Thymus (tissue), 11 donors: ENCODE measurements around the gene KLHL17. TPM values are rescaled to one million over a fixed set of nuclear protein-coding genes. Genes with fewer than 3 reads are reported as not detected.
"Not testable (repeated sequence)": the region's sequence is repeated elsewhere in the genome, so short reads cannot be mapped to it uniquely, and the experiment has no call there.

ENCODE experiments used
- DNase-seq, 9 donors: peaks; one replicate each; pipeline ENCODE4 v3.0.0-alpha.2; 2013; ENCODE audit warnings: low spot score in 9 of 9, low read depth in 6 of 9, missing footprints in 1 of 9
- H3K27ac ChIP-seq, 2 donors: one replicate each; pipeline ENCODE4 v1.5.1; 2013; ENCODE audit warnings: control low read depth in 1 of 2, low read depth in 1 of 2, low read length in 1 of 2, mild to moderate bottlenecking in 1 of 2, moderate library complexity in 1 of 2
- H3K27me3 ChIP-seq, 2 donors: one replicate each; pipeline ENCODE4 v1.5.1; 2013; ENCODE audit warnings: low read length in 1 of 2; ENCODE audit not compliant: control insufficient read depth in 2 of 2, insufficient read depth in 1 of 2
- H3K36me3 ChIP-seq, 2 donors: one replicate each; pipeline ENCODE4 v1.5.1; 2013; ENCODE audit warnings: low read length in 1 of 2, mild to moderate bottlenecking in 1 of 2, moderate library complexity in 1 of 2; ENCODE audit not compliant: control insufficient read depth in 2 of 2, insufficient read depth in 2 of 2
- H3K4me1 ChIP-seq, 2 donors: one replicate each; pipeline ENCODE4 v1.5.1; 2013; ENCODE audit warnings: low read length in 2 of 2; ENCODE audit not compliant: control insufficient read depth in 2 of 2, insufficient read depth in 2 of 2
- H3K4me3 ChIP-seq, 2 donors: one replicate each; pipeline ENCODE4 v1.5.1; 2013; ENCODE audit warnings: low read length in 2 of 2, control low read depth in 1 of 2, mild to moderate bottlenecking in 1 of 2
- H3K9me3 ChIP-seq, 2 donors: one replicate each; pipeline ENCODE4 v1.5.1; 2013; ENCODE audit warnings: low read length in 1 of 2, mild to moderate bottlenecking in 1 of 2; ENCODE audit not compliant: control insufficient read depth in 2 of 2, insufficient read depth in 1 of 2
- WGBS: extraction: QIAGEN DNeasy Blood & Tissue Kit; methylation state at CpG from one replicate; pipeline ENCODE4 v1.1.7; 2013; 5-methylcytosine and 5-hydroxymethylcytosine counted together
- polyA plus RNA-seq: library from polyadenylated mRNA; stranded (reverse); fragments of 200-250 nt; gene quantifications from one replicate; pipeline ENCODE4 v1.2.3, GENCODE V29; 2013
- total RNA-seq: library from RNA; stranded (reverse); fragments of 120-200 nt; gene quantifications from one replicate; pipeline ENCODE4 v1.2.4, GENCODE V29; 2013
- donor health status: healthy.

The KLHL17 gene
- total and polyA plus RNA-seq, 2 donors = 7.4 to 34.5 TPM

DNA sequence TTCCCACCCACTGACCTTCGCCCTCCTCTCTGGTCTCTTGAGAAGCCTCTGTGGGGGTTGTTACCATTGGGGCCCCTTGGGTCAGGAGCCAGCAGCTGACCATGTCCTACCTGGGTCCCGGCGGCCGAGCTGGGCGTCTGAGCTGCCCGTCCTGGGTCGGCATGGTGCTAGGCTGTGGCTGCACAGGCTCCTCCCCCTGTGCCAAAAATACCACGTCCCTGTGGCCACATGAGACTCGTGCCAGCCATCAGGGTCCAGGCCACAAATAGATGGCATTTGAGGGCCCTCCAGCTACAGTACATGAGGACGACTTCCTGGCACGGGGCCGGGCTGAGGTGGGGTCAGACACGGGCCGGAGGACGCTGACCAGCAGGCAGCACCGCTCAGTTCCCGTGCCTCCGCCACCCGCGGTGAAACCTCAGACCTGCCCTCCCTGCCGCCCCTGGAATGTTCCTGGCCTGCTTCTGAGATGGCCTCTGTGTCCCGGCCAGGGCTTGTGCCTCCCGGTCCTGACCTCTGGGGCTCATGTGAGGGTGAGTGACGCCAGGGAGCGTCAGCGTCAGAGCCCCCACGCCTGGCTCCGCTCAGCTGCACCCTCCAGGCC lies 21.7 kb downstream of the KLHL17 start, which contains the start of gene PERM1:
TSS of gene PERM1 (minus strand) at position 139 of the 604 bp plus-strand sequence. CDS start 1,064 bp downstream, outside the sequence.
- Histone ChIP-seq H3K27me3 (peaks cover 0 to 45% of the 10 kb centered on the region in 2 donors), H3K4me3 (no peak within 1 kb of the TSS), H3K9me3 (peaks cover 0 to 11% of the 10 kb centered on the region in 2 donors), H3K27ac (no peak within 1 kb of the TSS), H3K4me1 (peaks cover 0 to 2% of the 10 kb centered on the region in 2 donors), H3K36me3 (no peaks in the 10 kb centered on the region)
- no peak for DNase-seq
- WGBS = 78% methylated on average over 28 of the region's 28 CpGs

DNA sequence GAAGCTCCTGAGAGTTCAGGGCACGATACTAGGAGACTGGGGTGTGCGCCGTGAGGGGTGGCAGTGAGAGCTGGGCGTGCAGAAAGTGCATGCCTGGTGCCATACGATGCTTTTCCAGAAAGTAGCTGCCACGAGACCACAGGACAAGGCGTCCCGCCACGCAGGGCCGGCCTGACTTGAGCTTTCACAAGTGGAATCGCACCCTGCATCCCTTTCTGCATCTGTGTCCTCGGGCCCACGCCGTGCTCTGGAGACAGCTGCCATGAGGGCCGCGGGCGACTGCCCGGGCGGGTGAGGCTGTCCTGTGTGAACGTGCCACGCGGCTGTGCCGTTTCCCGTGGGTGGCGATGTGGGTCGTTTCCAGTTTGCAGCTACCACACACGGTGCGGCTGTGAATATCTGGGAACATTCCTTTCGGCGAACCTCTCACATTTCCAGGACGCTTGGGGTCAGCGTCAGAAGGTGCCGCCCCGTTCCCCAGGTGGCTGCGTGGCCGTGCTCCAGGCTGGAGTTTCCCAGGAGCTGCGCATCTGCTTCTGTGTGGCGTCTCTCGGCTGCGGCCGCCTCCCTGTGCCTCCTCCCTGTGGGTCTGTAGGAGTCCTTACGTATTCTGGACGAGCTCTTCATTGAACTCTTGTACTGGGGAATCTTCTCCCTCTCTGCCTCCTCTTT lies 22.5 kb downstream of the KLHL17 start:
- Histone ChIP-seq H3K9me3 (peaks cover 0 to 11% of the 10 kb centered on the region in 2 donors), H3K27ac (no peak overlapping the region), H3K4me1 (peaks cover 0 to 2% of the 10 kb centered on the region in 2 donors), H3K27me3 (peaks cover 0 to 45% of the 10 kb centered on the region in 2 donors), H3K4me3 (no peak overlapping the region), H3K36me3 (no peaks in the 10 kb centered on the region)
- no peak for DNase-seq
- 86% methylated on average over 43 of the region's 43 CpGs for WGBS

DNA sequence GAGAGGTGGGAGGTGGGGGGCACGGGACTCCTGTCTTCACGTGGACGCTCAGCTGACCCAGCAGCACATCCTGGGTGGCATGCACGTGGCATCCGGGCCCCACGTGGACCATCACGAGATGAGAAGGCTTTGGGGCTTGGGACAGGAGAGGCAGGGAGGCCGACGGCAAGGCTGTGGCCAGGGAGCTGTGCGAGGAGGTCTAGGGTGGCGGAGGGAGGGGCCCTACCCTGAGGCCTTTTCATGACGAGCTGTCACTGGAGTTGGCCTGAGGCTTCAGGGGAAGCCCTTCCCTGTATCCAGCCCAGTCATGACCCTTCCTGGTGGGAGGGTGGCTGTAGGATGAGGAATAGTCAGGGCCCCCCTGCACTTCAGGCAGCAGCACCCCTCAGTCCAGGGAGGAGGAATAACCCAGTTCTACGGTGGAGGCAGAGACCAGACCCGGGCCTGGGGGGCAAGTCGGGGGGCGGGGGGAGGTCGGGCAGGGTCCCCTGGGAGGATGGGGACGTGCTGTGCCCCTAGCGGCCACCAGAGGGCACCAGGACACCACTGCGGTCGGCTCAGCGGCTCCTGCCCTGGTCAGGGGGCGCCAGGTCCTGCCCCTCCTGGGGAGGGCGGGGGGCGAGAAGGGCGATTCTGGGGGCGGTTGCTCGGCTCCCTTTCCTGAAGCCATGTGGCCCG lies 23.6 kb downstream of the KLHL17 start:
- H3K4me1 ChIP-seq = peaks cover 0 to 2% of the 10 kb centered on the region in 2 donors
- H3K9me3 ChIP-seq = peaks cover 0 to 2% of the 10 kb centered on the region in 2 donors
- H3K27ac ChIP-seq = no peak overlapping the region
- peak in 2 of 9 donors; percentile 40 to 51 for DNase-seq
- H3K36me3 ChIP-seq = no peaks in the 10 kb centered on the region
- no peak overlapping the region for H3K4me3 ChIP-seq
- WGBS = 22% methylated on average over 29 of the region's 29 CpGs
- peaks cover 0 to 45% of the 10 kb centered on the region in 2 donors for H3K27me3 ChIP-seq

DNA sequence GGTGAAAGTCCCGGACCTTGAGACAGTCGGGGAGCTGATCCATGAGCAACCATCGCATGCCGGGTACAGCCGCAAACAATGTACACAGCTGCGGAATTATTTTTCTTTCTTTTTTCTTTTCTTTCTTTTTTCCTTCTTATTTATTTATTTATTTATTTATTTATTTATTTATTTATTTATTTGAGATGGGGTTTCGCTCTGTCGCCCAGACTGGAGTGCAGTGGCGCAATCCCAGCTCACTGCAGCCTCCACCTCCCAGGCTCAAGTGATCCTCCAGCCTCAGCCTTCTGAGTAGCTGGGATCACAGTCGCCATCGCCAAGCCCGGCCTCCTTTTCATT lies 24.1 kb downstream of the KLHL17 start:
- WGBS = 67% methylated on average over 12 of the region's 12 CpGs
- H3K4me1 ChIP-seq = peaks cover 0 to 2% of the 10 kb centered on the region in 2 donors
- H3K4me3 ChIP-seq = no peak overlapping the region
- peaks cover 0 to 45% of the 10 kb centered on the region in 2 donors for H3K27me3 ChIP-seq
- DNase-seq = no peak
- H3K9me3 ChIP-seq = peaks cover 0 to under 1% of the 10 kb centered on the region in 2 donors
- no peak overlapping the region for H3K27ac ChIP-seq
- no peaks in the 10 kb centered on the region for H3K36me3 ChIP-seq

DNA sequence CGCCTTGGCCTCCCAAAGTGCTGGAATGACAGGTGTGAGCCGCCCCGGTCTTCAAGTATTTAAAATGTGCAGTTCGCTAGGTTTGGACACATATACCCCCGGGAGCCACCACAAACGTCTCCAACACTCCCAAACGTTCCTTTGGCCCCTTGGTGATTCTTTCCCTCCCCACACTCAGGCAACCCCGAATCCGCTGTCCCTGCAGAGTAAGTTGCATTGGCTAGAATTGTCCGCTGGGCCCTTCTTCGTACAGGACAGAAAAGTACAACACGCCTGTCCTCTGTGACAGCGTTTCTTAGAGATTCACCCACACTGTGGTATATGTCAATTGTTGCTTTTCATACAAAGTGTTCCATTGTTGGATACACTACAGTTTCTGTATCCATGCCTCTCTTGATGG lies 24.7 kb downstream of the KLHL17 start:
- peaks cover 0 to 4% of the 10 kb centered on the region in 2 donors for H3K9me3 ChIP-seq
- H3K36me3 ChIP-seq = no peaks in the 10 kb centered on the region
- peaks cover 0 to 44% of the 10 kb centered on the region in 2 donors for H3K27me3 ChIP-seq
- DNase-seq = no peak
- H3K27ac ChIP-seq = no peak overlapping the region
- H3K4me1 ChIP-seq = peaks cover 0 to 2% of the 10 kb centered on the region in 2 donors
- 82% methylated on average over 13 of the region's 13 CpGs for WGBS
- H3K4me3 ChIP-seq = no peak overlapping the region

DNA sequence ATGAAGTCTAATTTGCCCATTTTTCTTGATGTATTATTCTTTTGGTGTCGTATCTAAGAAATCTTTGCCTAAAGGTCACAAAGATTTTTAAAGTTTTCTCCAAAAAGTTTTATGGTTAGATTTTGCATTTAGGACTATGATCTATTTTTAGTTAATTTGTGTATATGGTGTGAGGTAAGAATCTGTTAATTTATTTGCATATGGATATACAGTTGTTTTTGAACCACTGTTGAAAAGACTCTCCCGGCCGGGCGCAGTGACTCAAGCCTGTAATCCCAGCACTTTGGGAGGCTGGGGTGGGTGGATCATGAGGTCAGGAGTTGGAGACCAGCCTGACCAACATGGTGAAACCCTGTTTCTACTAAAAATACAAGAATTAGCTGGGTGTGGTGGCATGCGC lies 27.7 kb downstream of the KLHL17 start:
- not testable (repeated sequence) for H3K27ac ChIP-seq, H3K4me1 ChIP-seq, H3K36me3 ChIP-seq, DNase-seq, H3K4me3 ChIP-seq
- Histone ChIP-seq H3K27me3 (peaks cover 0 to 20% of the 10 kb centered on the region in 2 donors), H3K9me3 (peaks cover 0 to 19% of the 10 kb centered on the region in 2 donors)
- 92% methylated on average over 5 of the region's 5 CpGs for WGBS

DNA sequence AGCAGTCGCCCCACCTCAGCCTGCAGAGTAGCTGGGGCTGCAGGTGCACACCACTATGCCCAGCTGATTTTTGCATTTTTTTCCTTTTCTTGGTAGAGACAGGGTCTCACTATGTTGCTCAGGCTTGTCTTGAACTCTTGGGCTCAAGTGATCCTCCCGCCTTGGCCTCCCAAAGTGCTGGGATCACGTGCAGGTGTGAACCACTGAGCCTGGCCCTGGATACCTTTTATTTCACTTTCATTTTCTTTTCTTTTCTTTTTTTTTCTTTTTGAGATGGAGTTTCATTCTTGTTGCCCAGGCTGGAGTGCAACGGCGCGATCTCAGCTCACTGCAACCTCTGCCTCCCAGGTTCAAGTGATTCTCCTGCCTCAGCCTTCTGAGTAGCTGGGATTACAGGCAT lies 30.9 kb downstream of the KLHL17 start:
- H3K4me1 ChIP-seq, H3K4me3 ChIP-seq, DNase-seq, H3K27ac ChIP-seq, H3K36me3 ChIP-seq: not testable (repeated sequence)
- Histone ChIP-seq H3K9me3 (peaks cover 3 to 27% of the 10 kb centered on the region in 2 donors), H3K27me3 (peaks cover 3 to 17% of the 10 kb centered on the region in 2 donors)
- 93% methylated on average over 6 of the region's 6 CpGs for WGBS

DNA sequence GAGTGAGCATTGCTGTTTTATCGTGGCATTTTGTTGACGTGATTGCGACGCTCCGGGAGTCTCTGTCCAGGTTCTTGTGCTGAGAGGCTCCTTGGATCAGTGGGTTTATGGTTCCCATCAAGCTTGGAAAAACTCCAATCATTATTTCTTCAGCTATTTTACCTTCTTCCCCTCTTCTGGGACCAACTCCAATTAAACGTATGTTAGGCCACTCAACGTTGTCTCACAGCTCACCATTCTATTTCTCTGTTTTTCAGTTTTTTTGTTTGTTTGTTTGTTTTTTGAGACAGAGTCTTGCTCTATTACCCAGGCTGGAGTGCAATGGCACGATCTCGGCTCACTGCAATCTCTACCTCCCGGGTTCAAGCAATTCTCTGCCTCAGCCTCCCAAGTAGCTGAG lies 31.5 kb downstream of the KLHL17 start:
- peaks cover 3 to 19% of the 10 kb centered on the region in 2 donors for H3K27me3 ChIP-seq
- H3K4me1 ChIP-seq = peaks cover 3 to 14% of the 10 kb centered on the region in 2 donors
- H3K4me3 ChIP-seq = no peak overlapping the region
- no peak for DNase-seq
- WGBS = 97% methylated on average over 10 of the region's 10 CpGs
- peaks cover 3 to 29% of the 10 kb centered on the region in 2 donors for H3K9me3 ChIP-seq
- H3K27ac ChIP-seq = no peak overlapping the region
- H3K36me3 ChIP-seq = no peaks in the 10 kb centered on the region

DNA sequence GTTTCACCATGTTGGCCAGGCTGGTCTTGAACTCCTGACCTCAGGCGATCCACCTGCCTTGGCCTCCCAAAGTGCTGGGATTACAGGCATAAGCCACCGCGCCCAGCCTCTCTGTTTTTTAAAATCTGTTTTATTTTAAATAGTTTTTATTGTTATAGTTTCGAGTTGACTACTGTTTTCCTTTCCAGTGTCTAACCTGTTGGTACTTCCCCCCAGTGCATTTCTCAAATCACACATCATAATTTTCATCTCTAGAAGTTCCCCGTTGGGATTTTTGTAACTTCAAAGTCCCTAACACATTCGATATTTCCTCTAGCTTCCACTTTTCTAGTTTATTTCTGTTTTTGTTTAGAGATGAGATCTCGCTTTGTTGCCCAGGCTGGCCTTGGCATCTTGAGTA lies 32.0 kb downstream of the KLHL17 start:
- peaks cover 3 to 18% of the 10 kb centered on the region in 2 donors for H3K4me1 ChIP-seq
- no peak for DNase-seq
- H3K9me3 ChIP-seq = peaks cover 3 to 31% of the 10 kb centered on the region in 2 donors
- no peak overlapping the region for H3K4me3 ChIP-seq
- WGBS = 95% methylated on average over 7 of the region's 7 CpGs
- no peak overlapping the region for H3K27ac ChIP-seq
- H3K36me3 ChIP-seq = no peaks in the 10 kb centered on the region
- peaks cover 5 to 24% of the 10 kb centered on the region in 2 donors for H3K27me3 ChIP-seq
